ENCODE results near the gene RCE1. TPM values are rescaled to one million over a fixed set of nuclear protein-coding genes. Genes with fewer than 3 reads are reported as not detected.

The RCE1 gene
- total RNA-seq, 1 experiment from 2014 or later = 23.5 TPM

- no peaks in the 10 kb centered on the region for H3K27me3 Mint-ChIP-seq (ENCODE audit: unreplicated experiment)
- H3K36me3 Mint-ChIP-seq (ENCODE audit: insufficient read depth, unreplicated experiment) = peaks cover 56% of the 10 kb centered on the region
- CTCF ChIA-PET = interaction anchor here (0.6 kb wide), 1 partner anchor 177 kb away, joined by 5 read pairs; the partner anchor contains the start of gene RBM4B
- peaks cover 10% of the 10 kb centered on the region for H3K4me1 Mint-ChIP-seq (ENCODE audit: low read depth, unreplicated experiment)
- DNase-seq = no peak
- intact Hi-C loops (cut with micrococcal nuclease; ENCODE audit: unreplicated experiment) = no loop called here
- no TSS peak for BruUV-seq (replicated peaks)
- no peak overlapping the region for H3K4me3 Mint-ChIP-seq (ENCODE audit: low read depth, unreplicated experiment)
- no peaks in the 10 kb centered on the region for H3K9me3 Mint-ChIP-seq (ENCODE audit: low read depth, unreplicated experiment)
- no peak for TF ChIP-seq CTCF (IDR thresholded peaks at IDR 0.05; ENCODE audit: unreplicated experiment)
- no peak overlapping the region for H3K27ac Mint-ChIP-seq (ENCODE audit: unreplicated experiment)
Observed at GRCh38 chr11:66854729-66855211, 11.5 kb downstream of the RCE1 start.

GRCh38 chr11:66855574-66856495 is 12.6 kb downstream of the RCE1 start:
- CTCF ChIA-PET = interaction anchor here (0.6 to 1.2 kb wide), 6 partner anchors 10 to 447 kb away, joined by 3 to 5 read pairs (median 4); partner anchors contain the start of genes RCE1 and SSH3
- peak overlapping the region; percentile 72 for H3K27ac Mint-ChIP-seq (ENCODE audit: unreplicated experiment)
- H3K4me1 Mint-ChIP-seq (ENCODE audit: low read depth, unreplicated experiment) = peaks cover 10% of the 10 kb centered on the region
- TF ChIP-seq CTCF (IDR thresholded peaks at IDR 0.05; ENCODE audit: unreplicated experiment) = no peak
- H3K9me3 Mint-ChIP-seq (ENCODE audit: low read depth, unreplicated experiment) = no peaks in the 10 kb centered on the region
- TSS peak; percentile 96 for BruUV-seq (replicated peaks)
- H3K27me3 Mint-ChIP-seq (ENCODE audit: unreplicated experiment) = no peaks in the 10 kb centered on the region
- H3K36me3 Mint-ChIP-seq (ENCODE audit: insufficient read depth, unreplicated experiment) = peaks cover 47% of the 10 kb centered on the region
- peak; percentile 96 for DNase-seq
- intact Hi-C loops (cut with micrococcal nuclease; ENCODE audit: unreplicated experiment) = no loop called here
- peak overlapping the region; percentile 93 for H3K4me3 Mint-ChIP-seq (ENCODE audit: low read depth, unreplicated experiment)

GRCh38 chr11:66856496-66857233 is 13.4 kb downstream of the RCE1 start, which contains the start of gene LRFN4:
Gene LRFN4 (plus strand): TSS chr11:66857064. CDS start chr11:66857745, 681 bp downstream.
- H3K27me3 Mint-ChIP-seq (ENCODE audit: unreplicated experiment) = no peaks in the 10 kb centered on the region
- H3K36me3 Mint-ChIP-seq (ENCODE audit: insufficient read depth, unreplicated experiment) = peaks cover 45% of the 10 kb centered on the region
- H3K9me3 Mint-ChIP-seq (ENCODE audit: low read depth, unreplicated experiment) = no peaks in the 10 kb centered on the region
- TF ChIP-seq CTCF (IDR thresholded peaks at IDR 0.05; ENCODE audit: unreplicated experiment) = no peak
- H3K4me3 Mint-ChIP-seq (ENCODE audit: low read depth, unreplicated experiment) = peak within 1 kb of the TSS; percentile 93
- DNase-seq = peak; percentile 66
- BruUV-seq (replicated peaks) = no TSS peak
- peaks cover 10% of the 10 kb centered on the region for H3K4me1 Mint-ChIP-seq (ENCODE audit: low read depth, unreplicated experiment)
- intact Hi-C loops (cut with micrococcal nuclease; ENCODE audit: unreplicated experiment) = no loop called here
- CTCF ChIA-PET = interaction anchor here (0.6 to 1.2 kb wide), 5 partner anchors 10 to 446 kb away, joined by 3 to 5 read pairs (median 4); partner anchors contain the start of genes RCE1 and SSH3
- H3K27ac Mint-ChIP-seq (ENCODE audit: unreplicated experiment) = peak within 1 kb of the TSS; percentile 72

GRCh38 chr11:66857234-66857926 is 14.1 kb downstream of the RCE1 start:
- no peaks in the 10 kb centered on the region for H3K27me3 Mint-ChIP-seq (ENCODE audit: unreplicated experiment)
- intact Hi-C loops (cut with micrococcal nuclease; ENCODE audit: unreplicated experiment) = no loop called here
- H3K9me3 Mint-ChIP-seq (ENCODE audit: low read depth, unreplicated experiment) = no peaks in the 10 kb centered on the region
- TF ChIP-seq CTCF (IDR thresholded peaks at IDR 0.05; ENCODE audit: unreplicated experiment) = no peak
- H3K27ac Mint-ChIP-seq (ENCODE audit: unreplicated experiment) = peak overlapping the region; percentile 69
- peak overlapping the region; percentile 93 for H3K4me3 Mint-ChIP-seq (ENCODE audit: low read depth, unreplicated experiment)
- peaks cover 10% of the 10 kb centered on the region for H3K4me1 Mint-ChIP-seq (ENCODE audit: low read depth, unreplicated experiment)
- BruUV-seq (replicated peaks) = no TSS peak
- H3K36me3 Mint-ChIP-seq (ENCODE audit: insufficient read depth, unreplicated experiment) = peaks cover 41% of the 10 kb centered on the region
- peak; percentile 14 for DNase-seq
- CTCF ChIA-PET = no interaction called here
